H1 (cell line): ENCODE data around the gene ZNF483. TPM values are rescaled to one million over a fixed set of nuclear protein-coding genes. Genes with fewer than 3 reads are reported as not detected.

Experiments
- polyA plus RNA-seq, 7 experiments: library from polyadenylated mRNA; depleted of rRNA in 3 of 7; stranded (reverse) in 5 of 7; unstranded in 2 of 7; fragments of >200 nt in 5 of 7; fragments of 200-250 nt in 2 of 7; gene quantifications; 1 replicate in 5 of 7; 2 replicates in 1 of 7; 4 replicates in 1 of 7; pipeline versions ENCODE4 v1.2.1 to v1.2.3, GENCODE V29; 2011 to 2013; ENCODE audit warnings: missing spikeins in 2 of 7, mixed read lengths in 2 of 7
- total RNA-seq: library from RNA; stranded (reverse); fragmentation: NEBNext Ultra II Directional; extraction: Animal tissue kit (Norgen Biotek cat#: 25700); gene quantifications from 2 replicates; pipeline ENCODE4 v1.2.1, GENCODE V29; 2021

The ZNF483 gene
- total and polyA plus RNA-seq, 2 of the 8 experiments (the other 6 are each of a cell fraction or from before 2014, with no cell fraction given): 4.8 to 83.8 TPM

Other genes with a start within 250 kb of the ZNF483 start
- gene OR2K2, start 195.0 kb upstream of the ZNF483 start, total RNA-seq: not detected in 2 replicates
- gene OR2K2, start 195.0 kb upstream of the ZNF483 start, polyA plus RNA-seq (2011; rRNA removed): not detected in 2 replicates
- 123 and 131 TPM in 2 replicates for gene ECPAS, start 40.8 kb upstream of the ZNF483 start, total RNA-seq
- gene ECPAS, start 40.8 kb upstream of the ZNF483 start, polyA plus RNA-seq (2011; rRNA removed): 15.6 and 20.9 TPM in 2 replicates
- gene PTGR1, start 74.5 kb downstream of the ZNF483 start, total RNA-seq: 28.5 and 29.3 TPM in 2 replicates
- gene PTGR1, start 74.5 kb downstream of the ZNF483 start, polyA plus RNA-seq (2011; rRNA removed): 12.4 and 16.9 TPM in 2 replicates
- gene DNAJC25, start 106.2 kb downstream of the ZNF483 start, total RNA-seq: 6.2 and 6.6 TPM in 2 replicates
- 2.5 and 2.7 TPM in 2 replicates for gene DNAJC25, start 106.2 kb downstream of the ZNF483 start, polyA plus RNA-seq (2011; rRNA removed)
- 28.5 and 30.5 TPM in 2 replicates for gene GNG10, start 136.4 kb downstream of the ZNF483 start, total RNA-seq
- gene GNG10, start 136.4 kb downstream of the ZNF483 start, polyA plus RNA-seq (2011; rRNA removed): 17.7 and 24.7 TPM in 2 replicates